Uterus (tissue), 4 donors: ENCODE data around the gene EIF2S1. TPM values are rescaled to one million over a fixed set of nuclear protein-coding genes. Genes with fewer than 3 reads are reported as not detected.

ENCODE experiments used
- DNase-seq, 2 donors: peaks; one replicate each; pipeline ENCODE4 v3.0.0-alpha.2; 2019 to 2020
- H3K27ac ChIP-seq, 2 donors: fragments of 200-600 bp; sonication (generic); 1 replicate in 1 of 2; 2 replicates in 1 of 2; pipeline ENCODE4 v1.5.1; 2016 to 2018
- H3K27me3 ChIP-seq, 2 donors: fragments of 200-600 bp; sonication (generic); one replicate each; pipeline ENCODE4 v1.5.1; 2018 to 2019; ENCODE audit warnings: control low read depth in 1 of 2
- H3K36me3 ChIP-seq, 2 donors: fragments of 200-600 bp; sonication (generic); one replicate each; pipeline ENCODE4 v1.5.1; 2019; ENCODE audit warnings: control low read depth in 1 of 2
- H3K4me1 ChIP-seq, 2 donors: fragments of 200-600 bp; sonication (generic); one replicate each; pipeline ENCODE4 v1.5.1; 2018 to 2019; ENCODE audit warnings: control low read depth in 1 of 2
- H3K4me3 ChIP-seq, 2 donors: fragments of 200-600 bp; sonication (generic); 1 replicate in 1 of 2; 2 replicates in 1 of 2; pipeline ENCODE4 v1.5.1; 2018 to 2019; ENCODE audit warnings: mild to moderate bottlenecking in 1 of 2
- H3K9me3 ChIP-seq, 2 donors: fragments of 200-600 bp; sonication (generic); one replicate each; pipeline ENCODE4 v1.5.1; 2019; ENCODE audit warnings: control low read depth in 1 of 2
- POLR2A ChIP-seq, 2 donors: fragments of 450-650 bp; IDR thresholded peaks; one replicate each; pipeline ENCODE4 v1.6.1; 2016; ENCODE audit warnings: antibody characterized with exemption in 2 of 2, mild to moderate bottlenecking in 1 of 2, moderate library complexity in 1 of 2
- intact Hi-C: fragments of 100-400 bp; cut with DNase I; formaldehyde crosslinking; loops from one replicate; pipeline ENCODE4 v1.15.1; 2023; ENCODE audit warnings: low total_unique reads
- total RNA-seq, 4 donors: library from RNA; depleted of rRNA in 3 of 4; stranded (reverse); fragments of >200 nt in 3 of 4; gene quantifications; one replicate each; pipeline versions ENCODE4 v1.1.0 to v1.2.4, GENCODE V29; 2014 to 2023
- TF ChIP-seq, protein P1 (sequence below), 4 experiments: fragments of 200-600 bp in 2 of 4; fragments of 450-650 bp in 2 of 4; sonication (generic) in 2 of 4; IDR thresholded peaks; one replicate each; pipeline ENCODE4 v1.5.1; 2016 to 2019; ENCODE audit warnings: antibody characterized with exemption in 4 of 4, mild to moderate bottlenecking in 2 of 4, moderate library complexity in 1 of 4
- donor health status: DM: yes; HTN: yes; CAD: no.

Gene EIF2S1
- total RNA-seq, 4 donors from 2014 or later = 60.9 to 111 (median 85.7) TPM

DNA sequence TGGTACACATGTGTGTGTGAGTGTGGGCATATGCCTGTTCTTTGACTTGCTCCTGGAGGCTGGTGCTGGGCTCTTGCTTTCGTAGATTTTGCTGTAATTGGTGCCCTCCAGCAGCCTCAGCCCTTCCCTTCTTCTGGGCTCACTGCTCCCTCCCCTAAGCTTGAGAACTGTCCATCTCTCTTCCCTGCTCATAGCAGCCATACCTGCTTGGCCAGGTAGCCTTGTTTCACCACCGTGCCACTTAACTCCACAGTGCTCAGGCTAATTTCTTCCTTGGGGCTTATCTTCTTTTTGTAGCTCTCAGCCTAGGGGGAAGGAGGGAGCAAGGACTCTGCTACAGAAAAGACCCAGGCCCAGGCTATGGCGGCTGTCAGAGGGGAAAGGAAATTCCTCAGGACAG, 32.0 kb downstream of the EIF2S1 start:
- Histone ChIP-seq H3K4me3 (no peak overlapping the region), H3K36me3 (no peaks in the 10 kb centered on the region), H3K9me3 (no peaks in the 10 kb centered on the region), H3K27me3 (no peaks in the 10 kb centered on the region), H3K27ac (no peak overlapping the region), H3K4me1 (no peaks in the 10 kb centered on the region)
- no peak for DNase-seq
- intact Hi-C loops = no loop called here
- TF ChIP-seq POLR2A (IDR thresholded peaks at IDR 0.05) = no peak
- TF ChIP-seq, protein P1, sequence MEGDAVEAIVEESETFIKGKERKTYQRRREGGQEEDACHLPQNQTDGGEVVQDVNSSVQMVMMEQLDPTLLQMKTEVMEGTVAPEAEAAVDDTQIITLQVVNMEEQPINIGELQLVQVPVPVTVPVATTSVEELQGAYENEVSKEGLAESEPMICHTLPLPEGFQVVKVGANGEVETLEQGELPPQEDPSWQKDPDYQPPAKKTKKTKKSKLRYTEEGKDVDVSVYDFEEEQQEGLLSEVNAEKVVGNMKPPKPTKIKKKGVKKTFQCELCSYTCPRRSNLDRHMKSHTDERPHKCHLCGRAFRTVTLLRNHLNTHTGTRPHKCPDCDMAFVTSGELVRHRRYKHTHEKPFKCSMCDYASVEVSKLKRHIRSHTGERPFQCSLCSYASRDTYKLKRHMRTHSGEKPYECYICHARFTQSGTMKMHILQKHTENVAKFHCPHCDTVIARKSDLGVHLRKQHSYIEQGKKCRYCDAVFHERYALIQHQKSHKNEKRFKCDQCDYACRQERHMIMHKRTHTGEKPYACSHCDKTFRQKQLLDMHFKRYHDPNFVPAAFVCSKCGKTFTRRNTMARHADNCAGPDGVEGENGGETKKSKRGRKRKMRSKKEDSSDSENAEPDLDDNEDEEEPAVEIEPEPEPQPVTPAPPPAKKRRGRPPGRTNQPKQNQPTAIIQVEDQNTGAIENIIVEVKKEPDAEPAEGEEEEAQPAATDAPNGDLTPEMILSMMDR (IDR thresholded peaks at IDR 0.05) = no peak

DNA sequence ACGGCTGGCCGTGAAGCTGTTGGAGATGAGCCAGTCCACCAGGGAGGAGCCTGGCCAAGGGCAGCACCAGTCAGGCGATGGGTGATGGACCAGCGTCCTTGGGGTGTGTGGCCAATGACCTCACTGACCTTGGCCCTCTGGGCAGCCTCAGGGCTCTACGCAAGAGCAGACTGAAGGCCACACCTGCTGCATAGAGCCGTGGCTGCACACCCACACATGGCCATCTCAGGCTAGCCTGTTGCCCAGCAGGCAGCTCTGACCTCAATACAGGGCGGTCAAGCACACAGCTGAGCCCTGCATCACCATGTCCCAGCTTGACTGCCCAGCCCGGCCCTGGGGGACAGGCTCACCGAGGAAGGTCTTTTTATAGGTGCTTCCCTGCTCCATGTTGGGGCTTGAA, 32.7 kb downstream of the EIF2S1 start:
- H3K4me1 ChIP-seq = no peaks in the 10 kb centered on the region
- no peak overlapping the region for H3K4me3 ChIP-seq
- TF ChIP-seq, protein P1 (IDR thresholded peaks at IDR 0.05) = no peak
- TF ChIP-seq POLR2A (IDR thresholded peaks at IDR 0.05) = no peak
- H3K27me3 ChIP-seq = no peaks in the 10 kb centered on the region
- no peaks in the 10 kb centered on the region for H3K9me3 ChIP-seq
- DNase-seq = no peak
- no peaks in the 10 kb centered on the region for H3K36me3 ChIP-seq
- H3K27ac ChIP-seq = no peak overlapping the region
- intact Hi-C loops = no loop called here

DNA sequence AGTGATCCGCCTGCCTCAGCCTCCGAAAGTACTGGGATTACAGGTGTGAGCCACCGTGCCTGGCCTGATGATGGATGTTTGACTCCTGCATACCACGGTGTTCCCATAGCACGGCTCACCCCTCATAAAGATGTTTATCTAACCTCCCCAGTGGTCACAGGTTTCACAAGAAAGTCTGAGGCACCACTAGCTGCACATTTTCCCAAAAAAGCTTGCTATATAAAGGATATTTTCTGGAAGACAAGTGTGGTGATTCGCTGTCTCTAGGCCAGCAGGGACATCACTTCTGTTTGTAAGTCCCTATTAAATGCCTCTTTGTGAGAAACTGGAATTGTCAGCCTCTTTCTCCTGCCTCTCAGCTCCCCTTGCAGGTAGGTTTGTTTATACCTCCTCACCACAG, 33.6 kb downstream of the EIF2S1 start:
- Histone ChIP-seq H3K9me3 (no peaks in the 10 kb centered on the region), H3K27ac (no peak overlapping the region), H3K4me1 (no peaks in the 10 kb centered on the region), H3K27me3 (no peaks in the 10 kb centered on the region), H3K36me3 (no peaks in the 10 kb centered on the region), H3K4me3 (no peak overlapping the region)
- no peak for TF ChIP-seq POLR2A (IDR thresholded peaks at IDR 0.05)
- TF ChIP-seq, protein P1 (IDR thresholded peaks at IDR 0.05) = no peak
- DNase-seq = no peak
- intact Hi-C loops = no loop called here

DNA sequence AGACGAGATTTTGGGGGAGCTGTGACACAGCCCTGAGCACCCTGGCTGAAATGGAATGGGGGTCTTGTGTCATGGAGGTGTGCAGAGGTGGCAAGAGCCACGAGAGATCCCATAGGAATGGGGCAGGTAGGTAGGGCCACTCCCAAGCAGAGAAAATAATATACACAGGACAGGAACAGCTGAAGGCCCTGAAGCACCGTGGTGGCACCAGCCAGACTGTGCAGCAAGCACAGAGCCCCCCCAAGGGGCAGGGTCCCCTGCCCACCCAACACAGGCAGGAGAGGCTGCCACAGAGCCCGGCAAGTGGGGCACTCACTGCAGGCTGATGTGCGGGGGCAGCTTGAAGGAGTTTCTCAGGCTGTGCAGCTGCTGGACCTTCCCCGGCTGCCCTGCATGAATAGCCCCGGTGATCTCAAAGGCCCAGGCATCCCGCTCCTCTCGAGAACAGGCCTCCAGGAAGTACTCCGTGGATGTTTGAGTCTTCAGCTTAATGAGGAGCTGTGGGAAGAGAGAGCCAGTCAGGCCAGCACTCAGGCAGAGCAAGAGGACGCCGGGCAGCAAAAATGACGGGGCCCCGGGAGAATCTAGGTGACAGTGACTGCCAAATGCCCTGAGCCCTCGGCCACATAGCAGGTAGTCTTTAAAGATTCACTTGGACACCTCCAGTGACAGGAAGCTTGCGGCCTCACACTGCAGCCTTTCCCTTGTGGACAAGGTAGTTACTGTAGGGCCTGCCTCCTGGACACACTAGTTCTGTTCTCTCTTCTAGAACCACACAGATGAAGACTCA, 35.2 kb downstream of the EIF2S1 start:
- no peaks in the 10 kb centered on the region for H3K36me3 ChIP-seq
- TF ChIP-seq, protein P1 (IDR thresholded peaks at IDR 0.05) = no peak
- TF ChIP-seq POLR2A (IDR thresholded peaks at IDR 0.05) = no peak
- H3K27me3 ChIP-seq = no peaks in the 10 kb centered on the region
- intact Hi-C loops = no loop called here
- H3K9me3 ChIP-seq = no peaks in the 10 kb centered on the region
- no peak overlapping the region for H3K4me3 ChIP-seq
- no peak for DNase-seq
- no peaks in the 10 kb centered on the region for H3K4me1 ChIP-seq
- no peak overlapping the region for H3K27ac ChIP-seq

DNA sequence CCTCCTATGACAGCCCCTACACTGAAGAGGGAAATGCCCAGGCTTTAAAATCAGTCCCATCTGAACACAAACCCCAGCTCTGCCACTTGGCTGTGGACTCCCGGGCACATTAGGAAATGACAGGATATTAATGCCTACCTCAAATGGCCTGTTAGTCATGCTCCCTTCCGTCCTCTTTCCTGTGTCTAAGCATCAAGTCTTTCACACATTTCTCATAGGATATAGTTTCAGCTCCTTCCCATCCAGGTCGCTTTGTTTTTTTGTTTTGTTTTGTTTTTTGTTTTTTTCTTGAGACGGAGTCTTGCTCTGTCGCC, 35.7 kb downstream of the EIF2S1 start:
- DNase-seq = no peak
- H3K27ac ChIP-seq = no peak overlapping the region
- intact Hi-C loops = no loop called here
- TF ChIP-seq, protein P1 (IDR thresholded peaks at IDR 0.05) = no peak
- TF ChIP-seq POLR2A (IDR thresholded peaks at IDR 0.05) = no peak
- no peaks in the 10 kb centered on the region for H3K36me3 ChIP-seq
- no peak overlapping the region for H3K4me3 ChIP-seq
- H3K9me3 ChIP-seq = no peaks in the 10 kb centered on the region
- H3K4me1 ChIP-seq = no peaks in the 10 kb centered on the region
- no peaks in the 10 kb centered on the region for H3K27me3 ChIP-seq
